ENCODE results near the gene PTMS.

- TF ChIP-seq POLR2AphosphoS5 (IDR thresholded peaks at IDR 0.05; ENCODE audit: borderline replicate concordance, low read depth, low read length) = no peak
- no peak for TF ChIP-seq EZH2 (IDR thresholded peaks at IDR 0.05)
- no peak for TF ChIP-seq FOXP2 (optimal IDR thresholded peaks at IDR 0.05; ENCODE audit: control extremely low read depth, extremely low read length, insufficient read depth)
Measured at GRCh38 chr12:6734506-6735387, 31.4 kb upstream of the PTMS start.
